WERI-Rb-1 (cell line): Measurements from ENCODE around the gene TNFAIP8.

ENCODE experiments used
- DNase-seq: peaks from one replicate; pipeline ENCODE4 v3.0.0-alpha.2; 2020
- H3K27ac ChIP-seq: fragments of 250-450 bp; sonication (Bioruptor Pico); 2 replicates; pipeline ENCODE4 v1.5.1; 2020; ENCODE audit warnings: mild to moderate bottlenecking, moderate library complexity
- H3K27me3 ChIP-seq: fragments of 250-450 bp; sonication (Bioruptor Pico); 2 replicates; pipeline ENCODE4 v1.5.1; 2021; ENCODE audit warnings: mild to moderate bottlenecking, low read depth, moderate library complexity; ENCODE audit not compliant: insufficient read depth, severe bottlenecking
- H3K36me3 ChIP-seq: fragments of 250-450 bp; sonication (Bioruptor Pico); 2 replicates; pipeline ENCODE4 v1.5.1; 2020; ENCODE audit warnings: mild to moderate bottlenecking, moderate library complexity
- H3K4me3 ChIP-seq: 2 replicates; pipeline ENCODE4 v1.5.1; 2011; ENCODE audit warnings: low read depth, mild to moderate bottlenecking, control low read depth, low read length
- H3K9me3 ChIP-seq: fragments of 250-450 bp; sonication (Bioruptor Pico); 2 replicates; pipeline ENCODE4 v1.5.1; 2021; ENCODE audit warnings: mild to moderate bottlenecking, moderate library complexity; ENCODE audit not compliant: severe bottlenecking
- CTCF ChIP-seq: IDR thresholded peaks from 2 replicates; pipeline ENCODE4 v1.5.1; 2011; ENCODE audit warnings: low read depth, mild to moderate bottlenecking, control low read depth, inconsistent platforms, low read length

Gene TNFAIP8

GRCh38 chr5:119389288-119390030 is 33.6 kb downstream of the TNFAIP8 start:
- no peak overlapping the region for H3K27ac ChIP-seq
- H3K4me3 ChIP-seq, result no peak overlapping the region
- no peaks in the 10 kb centered on the region for H3K9me3 ChIP-seq
- TF ChIP-seq CTCF, result no peak
- H3K36me3 ChIP-seq, result peaks cover 6% of the 10 kb centered on the region
- DNase-seq, result no peak
- H3K27me3 ChIP-seq, result no peaks in the 10 kb centered on the region

GRCh38 chr5:119390404-119390803 is 34.6 kb downstream of the TNFAIP8 start:
- DNase-seq, result no peak
- no peak for TF ChIP-seq CTCF
- Histone ChIP-seq H3K4me3 (no peak overlapping the region), H3K9me3 (no peaks in the 10 kb centered on the region), H3K27ac (no peak overlapping the region), H3K27me3 (no peaks in the 10 kb centered on the region), H3K36me3 (peaks cover 6% of the 10 kb centered on the region)

GRCh38 chr5:119393201-119393691 is 37.4 kb downstream of the TNFAIP8 start:
- Histone ChIP-seq H3K4me3 (no peak overlapping the region), H3K36me3 (peaks cover 6% of the 10 kb centered on the region), H3K9me3 (no peaks in the 10 kb centered on the region), H3K27ac (no peak overlapping the region), H3K27me3 (no peaks in the 10 kb centered on the region)
- no peak for DNase-seq
- TF ChIP-seq CTCF, result no peak

- TF ChIP-seq CTCF, result no peak
- H3K4me3 ChIP-seq, result no peak overlapping the region
- DNase-seq, result no peak
- no peaks in the 10 kb centered on the region for H3K27me3 ChIP-seq
- H3K9me3 ChIP-seq, result no peaks in the 10 kb centered on the region
- H3K27ac ChIP-seq, result no peak overlapping the region
- H3K36me3 ChIP-seq, result peaks cover 6% of the 10 kb centered on the region
These were observed 37.9 kb downstream of the TNFAIP8 start for GRCh38 chr5:119393746-119394145.

- Histone ChIP-seq H3K4me3 (no peak overlapping the region), H3K36me3 (peaks cover 6% of the 10 kb centered on the region), H3K27me3 (no peaks in the 10 kb centered on the region), H3K9me3 (no peaks in the 10 kb centered on the region), H3K27ac (no peak overlapping the region)
- no peak for DNase-seq
- TF ChIP-seq CTCF, result no peak
These were observed 39.4 kb downstream of the TNFAIP8 start for GRCh38 chr5:119395080-119395836.
